HG03060 (cell line): ENCODE results near the gene MBD2.
A peak's percentile ranks its signal among the peaks of the same experiment; 100 is the strongest.
"Not testable (repeated sequence)": the region's sequence is repeated elsewhere in the genome, so short reads cannot be mapped to it uniquely, and the experiment has no call there.

Experiments used
- ATAC-seq: cut with Tn5 transposase; IDR thresholded peaks from one replicate; pipeline ENCODE4 v1.9.1; 2021; ENCODE audit warnings: low read depth, moderate number of reproducible peaks; ENCODE audit not compliant: unreplicated experiment

Gene MBD2

GRCh38 chr18:54224379-54225014, at the start of gene MBD2:
MBD2 (minus strand) TSS chr18:54224669; CDS start chr18:54224559, 110 bp downstream.
- peak; percentile 68 for ATAC-seq

- ATAC-seq: peak; percentile 17
These were observed 45.7 kb upstream of the MBD2 start for GRCh38 chr18:54269893-54270844.

GRCh38 chr18:54268751-54269150, 44.3 kb upstream of the MBD2 start:
- ATAC-seq: no peak

- no peak for ATAC-seq
These were observed 43.2 kb upstream of the MBD2 start for GRCh38 chr18:54267701-54268100.

- peak; percentile 78 for ATAC-seq
These were observed 39.5 kb upstream of the MBD2 start for GRCh38 chr18:54263904-54264336.

GRCh38 chr18:54261894-54262293, 37.4 kb upstream of the MBD2 start:
- peak; percentile 68 for ATAC-seq

- no peak for ATAC-seq
These were observed 36.1 kb upstream of the MBD2 start for GRCh38 chr18:54260396-54261072.

- ATAC-seq: not testable (repeated sequence)
These were observed 33.3 kb upstream of the MBD2 start for GRCh38 chr18:54257818-54258217.

GRCh38 chr18:54257015-54257414, 32.5 kb upstream of the MBD2 start:
- ATAC-seq: no peak

GRCh38 chr18:54255141-54255540, 30.7 kb upstream of the MBD2 start:
- no peak for ATAC-seq

GRCh38 chr18:54254265-54254758, 29.8 kb upstream of the MBD2 start:
- ATAC-seq: no peak

GRCh38 chr18:54251606-54252390, 27.3 kb upstream of the MBD2 start:
- no peak for ATAC-seq

- ATAC-seq: peak; percentile 88
These were observed 26.4 kb upstream of the MBD2 start for GRCh38 chr18:54250846-54251261.

- ATAC-seq: no peak
These were observed 23.2 kb upstream of the MBD2 start for GRCh38 chr18:54247511-54248175.

GRCh38 chr18:54242327-54242726, 17.9 kb upstream of the MBD2 start:
- no peak for ATAC-seq

GRCh38 chr18:54241483-54241882, 17.0 kb upstream of the MBD2 start:
- ATAC-seq: no peak

- ATAC-seq: no peak
These were observed 16.2 kb upstream of the MBD2 start for GRCh38 chr18:54240629-54241107.

GRCh38 chr18:54239601-54240000, 15.1 kb upstream of the MBD2 start:
- no peak for ATAC-seq

- ATAC-seq: no peak
These were observed 14.6 kb upstream of the MBD2 start for GRCh38 chr18:54239091-54239490.
